ENCODE measurements around the gene JHY.

DNA sequence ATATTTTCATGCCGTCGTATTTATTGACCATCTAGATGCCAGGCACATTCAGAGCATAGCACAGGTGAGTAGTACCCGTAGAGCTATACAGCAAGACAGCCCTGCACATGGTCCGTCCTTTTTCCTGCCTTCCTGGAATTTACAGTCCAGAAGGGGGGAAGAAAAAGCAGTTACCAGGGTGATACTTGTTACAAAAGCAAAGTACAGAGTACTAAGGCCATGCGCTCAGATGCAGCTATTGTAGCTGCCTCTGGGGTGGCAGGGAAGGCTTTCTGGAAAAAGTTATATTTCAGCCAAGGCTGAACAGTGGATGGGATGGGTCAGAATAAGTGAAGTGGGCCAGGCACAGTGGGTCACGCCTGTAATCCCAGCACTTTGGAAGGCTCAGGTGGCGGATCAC, 36.2 kb downstream of the JHY start:
- TF ChIP-seq, protein P1, sequence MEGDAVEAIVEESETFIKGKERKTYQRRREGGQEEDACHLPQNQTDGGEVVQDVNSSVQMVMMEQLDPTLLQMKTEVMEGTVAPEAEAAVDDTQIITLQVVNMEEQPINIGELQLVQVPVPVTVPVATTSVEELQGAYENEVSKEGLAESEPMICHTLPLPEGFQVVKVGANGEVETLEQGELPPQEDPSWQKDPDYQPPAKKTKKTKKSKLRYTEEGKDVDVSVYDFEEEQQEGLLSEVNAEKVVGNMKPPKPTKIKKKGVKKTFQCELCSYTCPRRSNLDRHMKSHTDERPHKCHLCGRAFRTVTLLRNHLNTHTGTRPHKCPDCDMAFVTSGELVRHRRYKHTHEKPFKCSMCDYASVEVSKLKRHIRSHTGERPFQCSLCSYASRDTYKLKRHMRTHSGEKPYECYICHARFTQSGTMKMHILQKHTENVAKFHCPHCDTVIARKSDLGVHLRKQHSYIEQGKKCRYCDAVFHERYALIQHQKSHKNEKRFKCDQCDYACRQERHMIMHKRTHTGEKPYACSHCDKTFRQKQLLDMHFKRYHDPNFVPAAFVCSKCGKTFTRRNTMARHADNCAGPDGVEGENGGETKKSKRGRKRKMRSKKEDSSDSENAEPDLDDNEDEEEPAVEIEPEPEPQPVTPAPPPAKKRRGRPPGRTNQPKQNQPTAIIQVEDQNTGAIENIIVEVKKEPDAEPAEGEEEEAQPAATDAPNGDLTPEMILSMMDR (conservative IDR thresholded peaks at IDR 0.05 in 1 of 2, IDR thresholded peaks at IDR 0.05 in 1 of 2; ENCODE audit: low read depth in 1 of 2, low read length in 2 of 2) = no peak
- TF ChIP-seq EZH2 (IDR thresholded peaks at IDR 0.05; ENCODE audit: low read length, missing control alignments) = no peak

All from fibroblast of lung (primary cell).